ENCODE results near the gene PLEKHD1.

DNA sequence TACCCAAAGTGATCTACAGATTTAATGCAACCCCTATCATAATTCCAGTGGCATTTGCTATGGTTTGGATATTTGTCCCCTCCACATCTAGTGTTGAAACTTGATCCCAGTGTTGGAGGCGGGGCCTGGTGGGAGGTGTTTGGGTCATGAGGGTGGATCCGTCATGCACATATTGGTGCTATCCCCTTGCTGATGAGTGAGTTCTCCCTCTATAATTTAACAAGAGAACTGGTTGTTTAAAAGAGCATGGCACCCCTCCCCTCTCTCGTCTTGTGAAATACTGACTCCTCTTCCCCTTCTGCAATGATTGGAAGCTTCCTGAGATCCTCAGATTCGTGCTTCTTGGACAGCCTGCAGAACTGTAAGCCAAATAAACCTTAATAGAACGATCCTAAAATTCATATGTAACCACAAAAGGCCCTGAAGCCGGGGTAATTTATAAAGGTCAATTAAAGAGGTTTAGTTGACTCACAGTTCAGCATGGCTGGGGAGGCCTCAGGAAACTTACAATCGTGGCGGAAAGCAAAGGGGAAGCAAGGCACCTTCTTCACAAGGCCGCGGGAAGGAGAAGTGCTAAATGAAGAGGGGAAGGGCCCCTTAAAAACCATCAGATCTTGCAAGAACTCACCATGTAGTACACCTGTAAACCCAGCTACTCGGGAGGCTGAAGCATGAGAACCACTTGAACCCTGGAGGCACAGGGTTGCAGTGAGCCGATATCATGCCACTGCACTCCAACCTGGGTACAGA, 44.8 kb upstream of the PLEKHD1 start:
- TF ChIP-seq, protein P1, sequence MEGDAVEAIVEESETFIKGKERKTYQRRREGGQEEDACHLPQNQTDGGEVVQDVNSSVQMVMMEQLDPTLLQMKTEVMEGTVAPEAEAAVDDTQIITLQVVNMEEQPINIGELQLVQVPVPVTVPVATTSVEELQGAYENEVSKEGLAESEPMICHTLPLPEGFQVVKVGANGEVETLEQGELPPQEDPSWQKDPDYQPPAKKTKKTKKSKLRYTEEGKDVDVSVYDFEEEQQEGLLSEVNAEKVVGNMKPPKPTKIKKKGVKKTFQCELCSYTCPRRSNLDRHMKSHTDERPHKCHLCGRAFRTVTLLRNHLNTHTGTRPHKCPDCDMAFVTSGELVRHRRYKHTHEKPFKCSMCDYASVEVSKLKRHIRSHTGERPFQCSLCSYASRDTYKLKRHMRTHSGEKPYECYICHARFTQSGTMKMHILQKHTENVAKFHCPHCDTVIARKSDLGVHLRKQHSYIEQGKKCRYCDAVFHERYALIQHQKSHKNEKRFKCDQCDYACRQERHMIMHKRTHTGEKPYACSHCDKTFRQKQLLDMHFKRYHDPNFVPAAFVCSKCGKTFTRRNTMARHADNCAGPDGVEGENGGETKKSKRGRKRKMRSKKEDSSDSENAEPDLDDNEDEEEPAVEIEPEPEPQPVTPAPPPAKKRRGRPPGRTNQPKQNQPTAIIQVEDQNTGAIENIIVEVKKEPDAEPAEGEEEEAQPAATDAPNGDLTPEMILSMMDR (IDR thresholded peaks at IDR 0.05): no peak
- no peak for TF ChIP-seq EZH2 (IDR thresholded peaks at IDR 0.05)
- no peak for TF ChIP-seq EZH2phosphoT487 (IDR thresholded peaks at IDR 0.05)

Measured in neural progenitor cell (in vitro differentiated cells).